ENCODE results near the gene ANO8. TPM values are rescaled to one million over a fixed set of nuclear protein-coding genes. Genes with fewer than 3 reads are reported as not detected.

Gene ANO8
- total and polyA plus RNA-seq, 2 experiments from 2014 or later: 1.1 to 7.3 TPM

GRCh38 chr19:17286263-17286662 lies 48.4 kb downstream of the ANO8 start:
- Histone ChIP-seq H2AFZ (no peak overlapping the region), H3K4me2 (no peak overlapping the region), H3K9me2 (replicated peaks; ENCODE audit: insufficient read depth) (no peaks in the 10 kb centered on the region), H3K27ac (no peak overlapping the region), H3K36me3 (replicated peaks; ENCODE audit: insufficient read depth, low read depth) (no peaks in the 10 kb centered on the region), H3K4me3 (no peak overlapping the region), H3K79me2 (no peaks in the 10 kb centered on the region), H3K9me3 (ENCODE audit: low read depth) (no peaks in the 10 kb centered on the region), H3K4me1 (ENCODE audit: insufficient read depth) (peaks cover 12% of the 10 kb centered on the region), H3K27me3 (peaks cover 6% of the 10 kb centered on the region), H4K20me1 (ENCODE audit: insufficient read depth, poor library complexity, severe bottlenecking) (no peaks in the 10 kb centered on the region)
- DNase-seq (ENCODE audit: low spot score): no peak
- TF ChIP-seq EZH2phosphoT487 (IDR thresholded peaks at IDR 0.05; ENCODE audit: low read depth, severe bottlenecking, unreplicated experiment) (no peak), EZH2 (IDR thresholded peaks at IDR 0.05; ENCODE audit: borderline replicate concordance) (no peak)
- TF ChIP-seq, protein P1, sequence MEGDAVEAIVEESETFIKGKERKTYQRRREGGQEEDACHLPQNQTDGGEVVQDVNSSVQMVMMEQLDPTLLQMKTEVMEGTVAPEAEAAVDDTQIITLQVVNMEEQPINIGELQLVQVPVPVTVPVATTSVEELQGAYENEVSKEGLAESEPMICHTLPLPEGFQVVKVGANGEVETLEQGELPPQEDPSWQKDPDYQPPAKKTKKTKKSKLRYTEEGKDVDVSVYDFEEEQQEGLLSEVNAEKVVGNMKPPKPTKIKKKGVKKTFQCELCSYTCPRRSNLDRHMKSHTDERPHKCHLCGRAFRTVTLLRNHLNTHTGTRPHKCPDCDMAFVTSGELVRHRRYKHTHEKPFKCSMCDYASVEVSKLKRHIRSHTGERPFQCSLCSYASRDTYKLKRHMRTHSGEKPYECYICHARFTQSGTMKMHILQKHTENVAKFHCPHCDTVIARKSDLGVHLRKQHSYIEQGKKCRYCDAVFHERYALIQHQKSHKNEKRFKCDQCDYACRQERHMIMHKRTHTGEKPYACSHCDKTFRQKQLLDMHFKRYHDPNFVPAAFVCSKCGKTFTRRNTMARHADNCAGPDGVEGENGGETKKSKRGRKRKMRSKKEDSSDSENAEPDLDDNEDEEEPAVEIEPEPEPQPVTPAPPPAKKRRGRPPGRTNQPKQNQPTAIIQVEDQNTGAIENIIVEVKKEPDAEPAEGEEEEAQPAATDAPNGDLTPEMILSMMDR (IDR thresholded peaks at IDR 0.05; ENCODE audit: poor library complexity): no peak
- 90% methylated on average over 11 of the region's 11 CpGs for WGBS (ENCODE audit: low lambda C conversion rate, missing lambda C conversion rate)

- no peak for DNase-seq (ENCODE audit: low spot score)
- Histone ChIP-seq H3K79me2 (no peaks in the 10 kb centered on the region), H3K4me3 (no peak overlapping the region), H3K27me3 (peaks cover 7% of the 10 kb centered on the region), H3K36me3 (replicated peaks; ENCODE audit: insufficient read depth, low read depth) (no peaks in the 10 kb centered on the region), H3K9me2 (replicated peaks; ENCODE audit: insufficient read depth) (no peaks in the 10 kb centered on the region), H3K4me1 (ENCODE audit: insufficient read depth) (peaks cover 12% of the 10 kb centered on the region), H3K9me3 (ENCODE audit: low read depth) (no peaks in the 10 kb centered on the region), H4K20me1 (ENCODE audit: insufficient read depth, poor library complexity, severe bottlenecking) (no peaks in the 10 kb centered on the region), H3K4me2 (no peak overlapping the region), H3K27ac (no peak overlapping the region), H2AFZ (no peak overlapping the region)
- TF ChIP-seq EZH2 (IDR thresholded peaks at IDR 0.05; ENCODE audit: borderline replicate concordance): no peak
- TF ChIP-seq, protein P1 (IDR thresholded peaks at IDR 0.05; ENCODE audit: poor library complexity): no peak
- no peak for TF ChIP-seq EZH2phosphoT487 (IDR thresholded peaks at IDR 0.05; ENCODE audit: low read depth, severe bottlenecking, unreplicated experiment)
- WGBS (ENCODE audit: low lambda C conversion rate, missing lambda C conversion rate): 90% methylated on average over 18 of the region's 18 CpGs
Measured at GRCh38 chr19:17285415-17286135, 49.1 kb downstream of the ANO8 start.

DNA sequence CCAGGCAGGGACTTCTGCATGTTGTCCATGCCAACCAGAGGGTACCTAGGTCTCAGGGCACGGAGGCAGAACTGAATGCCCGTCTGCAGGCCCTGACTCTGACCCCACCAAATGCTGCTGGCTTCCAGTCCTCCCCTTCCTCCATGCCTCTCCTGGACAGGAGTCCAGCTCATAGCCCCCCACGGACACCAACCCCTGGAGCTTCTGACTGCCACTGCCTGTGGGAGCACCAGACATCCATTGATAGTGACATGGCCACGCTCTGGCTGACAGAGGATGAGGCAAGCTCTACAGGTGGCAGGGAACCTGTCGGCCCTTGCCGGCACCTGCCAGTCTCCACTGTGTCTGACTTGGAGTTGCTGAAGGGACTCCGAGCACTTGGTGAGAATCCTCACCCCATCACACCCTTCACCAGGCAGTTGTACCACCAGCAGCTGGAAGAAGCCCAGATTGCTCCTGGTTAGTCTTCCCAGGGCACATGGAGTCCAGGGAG lies 51.1 kb downstream of the ANO8 start:
- no peak for TF ChIP-seq EZH2 (IDR thresholded peaks at IDR 0.05; ENCODE audit: borderline replicate concordance)
- TF ChIP-seq EZH2phosphoT487 (IDR thresholded peaks at IDR 0.05; ENCODE audit: low read depth, severe bottlenecking, unreplicated experiment): no peak
- TF ChIP-seq, protein P1 (IDR thresholded peaks at IDR 0.05; ENCODE audit: poor library complexity): no peak
- no peak for DNase-seq (ENCODE audit: low spot score)
- 90% methylated on average over 7 of the region's 7 CpGs for WGBS (ENCODE audit: low lambda C conversion rate, missing lambda C conversion rate)
- Histone ChIP-seq H3K27me3 (peaks cover 7% of the 10 kb centered on the region), H4K20me1 (ENCODE audit: insufficient read depth, poor library complexity, severe bottlenecking) (no peaks in the 10 kb centered on the region), H3K4me2 (no peak overlapping the region), H3K27ac (no peak overlapping the region), H3K36me3 (replicated peaks; ENCODE audit: insufficient read depth, low read depth) (no peaks in the 10 kb centered on the region), H3K9me3 (ENCODE audit: low read depth) (no peaks in the 10 kb centered on the region), H3K9me2 (replicated peaks; ENCODE audit: insufficient read depth) (no peaks in the 10 kb centered on the region), H3K4me1 (ENCODE audit: insufficient read depth) (peaks cover 9% of the 10 kb centered on the region), H3K79me2 (no peaks in the 10 kb centered on the region), H3K4me3 (no peak overlapping the region), H2AFZ (no peak overlapping the region)
